ENCODE results near the gene PNMA8A.

- TF ChIP-seq CTCF (IDR thresholded peaks at IDR 0.05) (no peak), POLR2A (IDR thresholded peaks at IDR 0.05) (no peak)
These were observed 10.0 kb upstream of the PNMA8A start for GRCh38 chr19:46481223-46481848.

Data from Peyer's patch (tissue), 4 donors.